Measurements from ENCODE around the gene EID1. TPM values are rescaled to one million over a fixed set of nuclear protein-coding genes. Genes with fewer than 3 reads are reported as not detected.

EID1 gene
- total RNA-seq, 2 donors from 2014 or later, result 108 to 119 TPM

GRCh38 chr15:48888836-48889235 is 10.9 kb downstream of the EID1 start:
- H3K27ac Mint-ChIP-seq, result no peak overlapping the region

GRCh38 chr15:48889925-48890324 is 12.0 kb downstream of the EID1 start:
- Histone ChIP-seq H3K27ac (ENCODE audit: low read depth, low read length) (no peak overlapping the region), H3K9me3 (ENCODE audit: control insufficient read depth, low read length) (no peaks in the 10 kb centered on the region), H3K4me1 (ENCODE audit: control insufficient read depth, insufficient read depth, low read length) (no peaks in the 10 kb centered on the region), H3K36me3 (ENCODE audit: control insufficient read depth, insufficient read depth, low read length) (no peaks in the 10 kb centered on the region), H3K27me3 (ENCODE audit: control insufficient read depth, insufficient read depth, low read length, poor library complexity, severe bottlenecking) (no peaks in the 10 kb centered on the region), H3K9ac (ENCODE audit: extremely low read depth, low read length, poor library complexity, severe bottlenecking) (no peak overlapping the region), H3K4me3 (ENCODE audit: low read length) (no peak overlapping the region)
- TF ChIP-seq CTCF (conservative IDR thresholded peaks at IDR 0.05), result no peak
- no peaks in the 10 kb centered on the region for H3K4me1 Mint-ChIP-seq
- no peaks in the 10 kb centered on the region for H3K36me3 Mint-ChIP-seq (ENCODE audit: low read depth)
- no peak overlapping the region for H3K27ac Mint-ChIP-seq
- H3K9me3 Mint-ChIP-seq, result no peaks in the 10 kb centered on the region
- 98% methylated on average over 3 of the region's 3 CpGs; no CpG with 5 or more reads in 1 of the 2 experiments for WGBS, 2 experiments (ENCODE audit: insufficient coverage in 1 of 2, insufficient read length in 1 of 2)
- H3K4me3 Mint-ChIP-seq, result no peak overlapping the region
- no peaks in the 10 kb centered on the region for H3K27me3 Mint-ChIP-seq (ENCODE audit: insufficient read depth)
- DNase-seq, result no peak

More at GRCh38 chr15:48888836-48889235, 10.9 kb downstream of the EID1 start:
- Mint-ChIP-seq H3K27me3 (ENCODE audit: insufficient read depth) (no peaks in the 10 kb centered on the region), H3K4me3 (no peak overlapping the region), H3K9me3 (no peaks in the 10 kb centered on the region), H3K4me1 (no peaks in the 10 kb centered on the region), H3K36me3 (ENCODE audit: low read depth) (no peaks in the 10 kb centered on the region)
- H3K27ac ChIP-seq (ENCODE audit: low read depth, low read length), result no peak overlapping the region
- H3K36me3 ChIP-seq (ENCODE audit: control insufficient read depth, insufficient read depth, low read length), result no peaks in the 10 kb centered on the region
- H3K9me3 ChIP-seq (ENCODE audit: control insufficient read depth, low read length), result no peaks in the 10 kb centered on the region
- DNase-seq, result no peak
- H3K27me3 ChIP-seq (ENCODE audit: control insufficient read depth, insufficient read depth, low read length, poor library complexity, severe bottlenecking), result no peaks in the 10 kb centered on the region
- H3K4me1 ChIP-seq (ENCODE audit: control insufficient read depth, insufficient read depth, low read length), result no peaks in the 10 kb centered on the region
- WGBS, 2 experiments (ENCODE audit: insufficient coverage in 1 of 2, insufficient read length in 1 of 2), result 87% methylated on average over 1 of the region's 1 CpG; no CpG with 5 or more reads in 1 of the 2 experiments
- no peak for TF ChIP-seq CTCF (conservative IDR thresholded peaks at IDR 0.05)
- no peak overlapping the region for H3K4me3 ChIP-seq (ENCODE audit: low read length)
- no peak overlapping the region for H3K9ac ChIP-seq (ENCODE audit: extremely low read depth, low read length, poor library complexity, severe bottlenecking)

DNA sequence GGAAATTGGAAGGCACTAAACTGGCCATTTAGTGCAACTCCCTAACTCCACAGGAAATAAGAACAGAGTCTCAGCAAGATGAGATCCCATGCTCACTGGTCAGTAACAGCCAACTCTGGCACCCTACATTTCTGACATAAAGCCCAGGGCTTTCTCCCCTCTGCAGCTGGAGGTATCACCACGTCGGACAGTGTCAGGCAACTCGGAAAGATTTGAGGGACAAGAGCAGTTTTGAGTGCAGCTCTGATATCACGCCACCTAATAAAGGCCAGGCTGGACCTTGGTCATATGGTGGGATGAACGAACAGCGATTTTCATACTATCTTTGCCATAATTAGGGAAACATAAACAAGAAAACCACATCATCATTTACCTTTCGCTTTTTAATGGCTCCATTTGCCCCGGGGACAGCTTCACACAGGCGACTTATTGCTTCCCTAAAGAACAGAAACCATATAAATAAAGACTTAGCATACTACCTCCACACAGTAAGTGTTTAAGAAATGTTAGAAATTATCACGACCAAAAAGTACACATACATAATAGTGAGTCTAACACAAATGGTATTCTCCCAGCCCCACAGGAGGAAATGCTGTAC is 12.5 kb downstream of the EID1 start:
- DNase-seq, result no peak
- no peak for TF ChIP-seq CTCF (conservative IDR thresholded peaks at IDR 0.05)
- Histone ChIP-seq H3K9ac (ENCODE audit: extremely low read depth, low read length, poor library complexity, severe bottlenecking) (no peak overlapping the region), H3K36me3 (ENCODE audit: control insufficient read depth, insufficient read depth, low read length) (no peaks in the 10 kb centered on the region), H3K27ac (ENCODE audit: low read depth, low read length) (no peak overlapping the region), H3K9me3 (ENCODE audit: control insufficient read depth, low read length) (no peaks in the 10 kb centered on the region), H3K4me3 (ENCODE audit: low read length) (no peak overlapping the region), H3K4me1 (ENCODE audit: control insufficient read depth, insufficient read depth, low read length) (no peaks in the 10 kb centered on the region), H3K27me3 (ENCODE audit: control insufficient read depth, insufficient read depth, low read length, poor library complexity, severe bottlenecking) (no peaks in the 10 kb centered on the region)
- Mint-ChIP-seq H3K4me3 (no peak overlapping the region), H3K36me3 (ENCODE audit: low read depth) (no peaks in the 10 kb centered on the region), H3K27ac (no peak overlapping the region), H3K27me3 (ENCODE audit: insufficient read depth) (no peaks in the 10 kb centered on the region), H3K9me3 (no peaks in the 10 kb centered on the region), H3K4me1 (no peaks in the 10 kb centered on the region)
- WGBS, 2 experiments (ENCODE audit: insufficient coverage in 1 of 2, insufficient read length in 1 of 2), result 91 to 93% methylated on average over 4 to 10 of the region's 10 CpGs
